Limb (tissue), 2 donors: ENCODE results near the gene EIF4B.

Source experiments
- DNase-seq, 2 donors: peaks; one replicate each; pipeline ENCODE4 v3.0.0-alpha.2; 2016; ENCODE audit errors: extremely low spot score in 2 of 2

EIF4B gene

GRCh38 chr12:53058674-53059433 is 52.6 kb downstream of the EIF4B start:
- DNase-seq, result peak in 1 of 2 donors; percentile 46

GRCh38 chr12:53059434-53060063 is 53.3 kb downstream of the EIF4B start:
- DNase-seq, result peak in 1 of 2 donors; percentile 42

- no peak for DNase-seq
Measured at GRCh38 chr12:53060064-53060720, 53.9 kb downstream of the EIF4B start.

- DNase-seq, result peak in 1 of 2 donors; percentile 56
Measured at GRCh38 chr12:53060721-53061276, 54.5 kb downstream of the EIF4B start.

GRCh38 chr12:53061404-53062010 is 55.3 kb downstream of the EIF4B start:
- DNase-seq, result peak in 1 of 2 donors; percentile 45

- peak in 1 of 2 donors; percentile 43 for DNase-seq
Measured at GRCh38 chr12:53062011-53062961, 56.0 kb downstream of the EIF4B start.

- no peak for DNase-seq
Measured at GRCh38 chr12:53062977-53063707, 56.9 kb downstream of the EIF4B start.

- peak; percentile 38 to 43 for DNase-seq
Measured at GRCh38 chr12:53063708-53064612, 57.7 kb downstream of the EIF4B start.

GRCh38 chr12:53064613-53065436 is 58.6 kb downstream of the EIF4B start:
- peak in 1 of 2 donors; percentile 40 for DNase-seq

- no peak for DNase-seq
Measured at GRCh38 chr12:53065470-53065869, 59.2 kb downstream of the EIF4B start.

- DNase-seq, result peak; percentile 83 to 86
Measured at GRCh38 chr12:53065975-53066931, 60.0 kb downstream of the EIF4B start.

GRCh38 chr12:53067074-53067992 is 61.1 kb downstream of the EIF4B start:
- DNase-seq, result no peak

- DNase-seq, result no peak
Measured at GRCh38 chr12:53067993-53068770, 61.9 kb downstream of the EIF4B start.

GRCh38 chr12:53068811-53069585 is 62.7 kb downstream of the EIF4B start:
- DNase-seq, result no peak
